ENCODE results near the gene PLPP3. TPM values are rescaled to one million over a fixed set of nuclear protein-coding genes. Genes with fewer than 3 reads are reported as not detected.

The PLPP3 gene
- total RNA-seq, 1 donor from 2014 or later = 101 TPM

DNA sequence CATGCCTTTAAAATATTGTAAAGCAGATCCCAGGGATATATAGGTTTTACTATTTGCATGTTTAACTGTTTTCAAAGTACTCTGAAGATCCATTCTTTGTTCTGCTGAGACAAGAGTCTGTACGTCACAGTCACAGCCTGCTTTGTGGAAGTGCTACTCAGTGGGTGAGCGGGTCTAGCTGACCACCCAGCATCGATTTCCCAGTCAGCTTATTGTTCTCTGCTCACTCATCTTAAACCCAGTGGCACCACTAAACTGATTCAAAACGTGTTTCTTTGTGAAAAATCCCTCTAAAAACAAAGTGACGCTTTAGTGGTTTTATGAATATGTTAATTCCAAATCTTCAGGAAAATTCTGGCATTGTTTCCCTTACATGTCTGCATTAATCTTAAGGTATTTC, 12.4 kb downstream of the PLPP3 start:
- intact Hi-C loops (cut with micrococcal nuclease) = no loop called here
- DNase-seq = no peak
- Histone ChIP-seq H3K36me3 (no peaks in the 10 kb centered on the region), H3K27me3 (ENCODE audit: low read depth) (no peaks in the 10 kb centered on the region), H3K4me1 (peaks cover 100% of the 10 kb centered on the region), H3K4me3 (no peak overlapping the region), H3K27ac (replicated peaks) (peak overlapping the region; percentile 75), H3K9me3 (replicated peaks) (no peaks in the 10 kb centered on the region)
- no peak for TF ChIP-seq CTCF (IDR thresholded peaks at IDR 0.05; ENCODE audit: borderline replicate concordance)

DNA sequence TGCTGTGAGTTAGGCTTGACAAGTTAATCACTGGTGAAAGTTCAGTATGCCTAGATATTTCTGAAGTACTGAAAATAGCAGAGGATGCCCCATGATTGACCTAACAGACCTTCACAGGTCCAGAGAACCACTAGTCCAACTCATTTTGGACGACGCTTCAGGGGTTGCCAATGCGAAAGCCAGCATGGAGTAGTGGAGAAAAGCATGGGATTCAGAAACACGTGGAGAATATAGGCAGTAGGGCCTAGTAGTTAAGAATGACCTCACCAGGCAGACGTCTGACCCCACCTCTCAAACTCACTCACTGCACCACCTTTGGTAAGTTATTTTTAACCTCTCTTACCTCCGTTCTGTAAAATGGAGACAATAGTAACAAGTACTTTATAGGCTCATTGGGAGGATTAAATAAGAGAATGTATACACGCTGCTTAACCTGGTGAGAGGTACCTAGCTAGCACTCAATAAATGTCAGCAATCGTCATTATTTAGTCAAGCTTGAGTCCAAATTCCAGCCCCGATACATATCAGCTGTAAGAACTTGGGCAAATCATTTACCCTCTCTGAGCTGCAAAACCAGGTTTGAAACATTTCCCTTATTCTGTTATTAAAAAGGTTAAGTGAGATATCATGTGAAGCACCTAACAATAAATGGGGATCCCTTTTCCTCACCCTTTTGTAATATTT, 13.2 kb downstream of the PLPP3 start:
- peak overlapping the region; percentile 75 for H3K27ac ChIP-seq (replicated peaks)
- H3K9me3 ChIP-seq (replicated peaks) = no peaks in the 10 kb centered on the region
- no peaks in the 10 kb centered on the region for H3K27me3 ChIP-seq (ENCODE audit: low read depth)
- peak overlapping the region; percentile 4 for H3K4me3 ChIP-seq
- peaks cover 100% of the 10 kb centered on the region for H3K4me1 ChIP-seq
- DNase-seq = no peak
- intact Hi-C loops (cut with micrococcal nuclease) = no loop called here
- no peak for TF ChIP-seq CTCF (IDR thresholded peaks at IDR 0.05; ENCODE audit: borderline replicate concordance)
- no peaks in the 10 kb centered on the region for H3K36me3 ChIP-seq

DNA sequence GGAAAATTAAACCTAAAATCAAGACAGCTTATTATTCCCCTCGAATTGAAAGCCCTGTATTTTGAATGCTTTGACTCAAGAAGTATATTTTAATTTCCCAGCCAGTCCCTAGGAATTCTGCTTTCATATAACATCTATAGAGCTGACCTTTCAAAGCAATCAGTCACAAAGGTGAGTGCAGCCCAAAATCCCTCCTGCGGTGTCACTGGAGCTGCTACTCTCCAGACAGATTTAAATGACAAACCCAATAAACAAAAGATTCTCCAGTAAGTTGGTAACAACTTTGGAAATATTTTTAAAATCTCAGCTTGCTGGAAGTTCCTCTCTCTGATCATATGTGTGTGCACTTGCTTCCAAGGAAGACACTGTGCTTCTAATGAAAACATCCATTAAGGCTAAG, 14.7 kb downstream of the PLPP3 start:
- Histone ChIP-seq H3K4me1 (peaks cover 100% of the 10 kb centered on the region), H3K4me3 (no peak overlapping the region), H3K27ac (replicated peaks) (peak overlapping the region; percentile 75), H3K27me3 (ENCODE audit: low read depth) (no peaks in the 10 kb centered on the region), H3K9me3 (replicated peaks) (no peaks in the 10 kb centered on the region), H3K36me3 (no peaks in the 10 kb centered on the region)
- intact Hi-C loops (cut with micrococcal nuclease) = no loop called here
- DNase-seq = no peak
- no peak for TF ChIP-seq CTCF (IDR thresholded peaks at IDR 0.05; ENCODE audit: borderline replicate concordance)

- H3K36me3 ChIP-seq = no peaks in the 10 kb centered on the region
- peaks cover 97% of the 10 kb centered on the region for H3K4me1 ChIP-seq
- no peak for DNase-seq
- no peaks in the 10 kb centered on the region for H3K27me3 ChIP-seq (ENCODE audit: low read depth)
- TF ChIP-seq CTCF (IDR thresholded peaks at IDR 0.05; ENCODE audit: borderline replicate concordance) = no peak
- intact Hi-C loops (cut with micrococcal nuclease) = no loop called here
- H3K4me3 ChIP-seq = no peak overlapping the region
- peak overlapping the region; percentile 75 for H3K27ac ChIP-seq (replicated peaks)
- H3K9me3 ChIP-seq (replicated peaks) = no peaks in the 10 kb centered on the region
These were observed 15.8 kb downstream of the PLPP3 start for GRCh38 chr1:56563568-56563967.

DNA sequence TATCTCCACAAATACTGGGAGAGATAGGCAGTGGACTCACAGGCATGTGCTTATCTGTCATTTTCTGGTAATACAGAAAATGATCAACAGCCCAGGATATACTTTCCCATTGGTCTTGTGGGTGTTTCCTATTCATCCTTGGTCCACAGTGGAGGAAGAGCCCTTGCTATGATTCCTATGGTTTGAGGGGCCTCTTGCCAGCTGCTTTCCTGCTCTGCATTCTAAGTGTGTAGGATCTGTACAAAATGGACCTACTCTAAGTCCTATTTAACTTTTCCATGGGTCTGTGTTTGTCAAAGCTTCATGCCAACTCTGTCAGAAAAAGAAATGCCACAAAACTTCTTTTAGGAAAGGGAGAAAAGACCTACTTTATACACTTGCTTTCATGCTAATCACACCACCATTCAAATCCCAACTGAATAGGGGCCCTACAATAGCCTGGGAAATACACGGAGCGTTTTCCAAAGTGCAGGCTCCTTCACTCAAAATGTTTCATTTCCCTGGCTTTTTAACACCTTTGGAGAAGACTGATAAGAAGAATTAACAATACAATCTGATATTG, 16.4 kb downstream of the PLPP3 start:
- Histone ChIP-seq H3K36me3 (no peaks in the 10 kb centered on the region), H3K27ac (replicated peaks) (peak overlapping the region; percentile 75), H3K4me1 (peaks cover 97% of the 10 kb centered on the region), H3K9me3 (replicated peaks) (no peaks in the 10 kb centered on the region), H3K4me3 (no peak overlapping the region), H3K27me3 (ENCODE audit: low read depth) (no peaks in the 10 kb centered on the region)
- no peak for TF ChIP-seq CTCF (IDR thresholded peaks at IDR 0.05; ENCODE audit: borderline replicate concordance)
- no peak for DNase-seq
- intact Hi-C loops (cut with micrococcal nuclease) = no loop called here

All from left ventricle myocardium inferior (tissue), 1 donor.